H7 (cell line): Measurements from ENCODE around the gene MPPE1. TPM values are rescaled to one million over a fixed set of nuclear protein-coding genes. Genes with fewer than 3 reads are reported as not detected.
"Not testable (repeated sequence)": the region's sequence is repeated elsewhere in the genome, so short reads cannot be mapped to it uniquely, and the experiment has no call there.

ENCODE experiments used
- DNase-seq: peaks from one replicate; pipeline ENCODE4 v3.0.0; 2012
- H3K27me3 ChIP-seq: 2 replicates; pipeline ENCODE4 v1.6.0; 2011; ENCODE audit warnings: mild to moderate bottlenecking, low read length; ENCODE audit not compliant: control insufficient read depth, insufficient read depth
- H3K36me3 ChIP-seq: replicated peaks from 2 replicates; pipeline ENCODE4 v1.5.1; 2011; ENCODE audit warnings: low read length; ENCODE audit not compliant: control insufficient read depth, insufficient read depth
- H3K4me3 ChIP-seq: 2 replicates; pipeline ENCODE4 v1.5.1; 2011; ENCODE audit warnings: low read depth, mild to moderate bottlenecking, control low read depth, low read length, moderate library complexity; ENCODE audit not compliant: insufficient read depth
- total RNA-seq: library from RNA; depleted of rRNA; stranded (reverse); fragments of >200 nt; shearing (Covaris generic); gene quantifications from 2 replicates; pipeline ENCODE4 v1.2.3, GENCODE V29; 2014

The MPPE1 gene
- total RNA-seq, 1 experiment from 2014 or later: 11.4 TPM

DNA sequence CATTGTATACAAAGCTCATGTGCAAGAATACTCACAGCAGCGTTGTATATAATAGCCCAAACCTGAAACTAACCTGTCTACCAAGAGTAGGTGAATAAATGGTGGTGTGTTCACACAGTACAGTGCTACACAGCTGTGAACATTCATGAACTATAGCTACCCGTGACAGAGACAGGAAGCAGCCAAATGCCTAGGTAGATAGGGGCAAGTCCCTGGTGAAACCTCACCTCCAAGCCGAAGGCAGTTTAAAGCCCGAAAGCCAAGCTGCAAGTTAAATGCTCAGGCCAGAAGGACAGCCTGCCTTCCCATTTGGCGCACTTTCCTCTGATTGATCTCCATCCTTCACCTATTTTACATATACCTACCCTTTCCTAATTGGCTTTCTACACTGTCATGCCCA, 36.7 kb upstream of the MPPE1 start:
- Histone ChIP-seq H3K4me3 (no peak overlapping the region), H3K27me3 (no peaks in the 10 kb centered on the region), H3K36me3 (no peaks in the 10 kb centered on the region)
- DNase-seq: no peak

DNA sequence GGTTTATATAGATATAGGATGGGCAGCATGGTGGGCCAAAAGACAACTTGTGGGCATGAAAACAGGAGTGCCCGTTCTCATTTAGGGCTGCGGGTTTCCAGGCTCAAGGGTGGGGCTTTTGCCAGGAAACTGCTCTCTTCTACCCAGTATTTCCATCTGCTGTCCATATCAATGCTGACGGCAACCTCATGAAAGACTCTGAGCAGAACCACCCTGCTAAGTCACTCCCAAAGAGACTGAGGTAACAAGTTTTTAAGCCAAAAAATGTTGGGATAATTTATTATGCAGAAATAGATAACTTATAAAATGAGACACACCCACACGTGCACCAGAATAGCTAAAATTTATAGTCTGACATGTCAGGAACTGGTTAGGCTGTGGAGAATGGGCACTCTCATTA, 36.1 kb upstream of the MPPE1 start:
- no peaks in the 10 kb centered on the region for H3K27me3 ChIP-seq
- DNase-seq: no peak
- H3K36me3 ChIP-seq: no peaks in the 10 kb centered on the region
- H3K4me3 ChIP-seq: no peak overlapping the region

DNA sequence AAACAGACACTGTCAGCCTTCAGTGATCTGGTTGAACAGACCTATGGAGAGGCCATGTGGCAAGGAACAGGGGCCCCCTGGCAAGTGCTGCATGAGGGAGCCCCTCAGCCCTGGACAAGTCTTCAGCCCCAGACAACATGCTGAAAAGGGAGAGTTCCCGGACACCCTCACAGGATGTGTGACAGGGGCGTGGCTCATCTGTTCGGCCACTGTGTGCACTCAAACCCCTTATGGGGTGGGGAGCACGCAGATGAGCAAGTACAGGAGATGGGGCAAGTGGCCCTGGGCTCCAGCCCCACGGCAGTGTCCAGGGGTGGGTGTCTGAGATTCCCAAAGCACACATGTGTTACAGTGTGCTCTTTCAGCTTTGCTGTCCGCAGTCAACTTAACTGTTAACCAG, 35.4 kb upstream of the MPPE1 start:
- Histone ChIP-seq H3K36me3 (no peaks in the 10 kb centered on the region), H3K4me3 (no peak overlapping the region), H3K27me3 (no peaks in the 10 kb centered on the region)
- DNase-seq: no peak

DNA sequence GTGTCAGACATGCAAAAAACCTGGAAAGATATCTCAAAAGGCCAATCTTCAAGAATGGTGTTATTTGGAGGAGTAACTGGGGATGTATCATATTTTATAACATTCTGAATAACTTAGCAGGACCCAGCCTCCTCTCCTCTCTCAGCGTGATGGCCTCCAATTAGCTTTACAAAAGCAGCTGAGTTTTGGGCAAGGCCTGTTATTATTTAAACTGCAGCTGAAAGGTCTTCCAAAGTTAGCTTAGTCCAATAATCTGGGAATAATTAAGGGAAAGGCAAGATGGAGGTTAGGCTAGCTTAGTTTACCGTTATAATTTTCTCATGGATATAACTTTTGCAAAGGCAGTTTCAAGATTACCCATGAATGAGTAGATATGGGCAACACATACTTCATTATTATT, 32.8 kb upstream of the MPPE1 start:
- Histone ChIP-seq H3K27me3 (no peaks in the 10 kb centered on the region), H3K4me3 (no peak overlapping the region), H3K36me3 (no peaks in the 10 kb centered on the region)
- no peak for DNase-seq

DNA sequence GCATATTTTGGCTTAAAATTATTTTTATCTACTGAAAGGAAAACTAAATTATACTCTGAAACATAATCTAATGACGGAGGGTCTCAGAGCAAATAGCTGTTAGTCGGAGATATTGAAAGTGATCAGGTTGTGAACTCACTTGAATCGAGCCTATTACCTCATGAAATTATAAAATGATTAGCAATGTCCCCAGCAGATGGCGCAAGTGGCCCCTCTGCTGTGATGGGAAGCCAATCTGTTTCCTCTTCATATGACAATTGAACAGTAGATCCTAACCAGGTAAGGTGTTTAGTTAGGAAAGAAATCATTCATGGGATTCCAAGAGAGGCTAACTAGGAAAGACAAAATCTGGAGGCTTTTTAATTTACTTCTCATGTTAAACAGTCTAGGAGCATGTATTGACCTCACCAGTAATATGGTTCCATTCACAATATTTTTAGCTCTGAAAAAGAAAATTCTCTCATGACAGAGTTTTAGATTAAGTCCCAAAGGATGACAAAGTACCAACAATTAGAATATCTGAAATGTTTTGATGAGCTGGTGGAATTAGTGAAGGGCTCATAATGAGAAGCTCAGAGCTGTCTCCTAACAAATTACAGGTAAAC, 29.9 kb upstream of the MPPE1 start:
- H3K27me3 ChIP-seq: no peaks in the 10 kb centered on the region
- DNase-seq: peak; percentile 82

DNA sequence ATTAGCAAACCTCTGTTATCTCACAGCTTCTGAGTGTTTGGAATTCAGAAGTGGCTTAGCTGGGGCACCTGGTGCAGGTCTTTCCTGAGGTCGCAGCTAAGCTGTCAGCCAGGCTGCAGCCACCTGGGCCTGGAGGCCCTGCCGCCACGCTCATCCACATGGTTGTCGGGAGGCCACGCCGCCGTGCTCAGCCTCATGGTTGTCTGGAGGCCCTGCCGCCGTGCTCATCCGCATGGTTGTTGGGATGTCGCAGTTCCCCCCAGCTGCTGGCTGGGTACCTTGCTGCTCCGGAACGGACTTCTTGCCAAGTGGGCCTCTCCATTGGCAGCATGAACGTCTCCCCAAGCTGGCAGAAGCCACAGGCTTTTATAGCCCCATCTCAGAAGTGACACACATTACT, 24.3 kb upstream of the MPPE1 start:
- H3K27me3 ChIP-seq: no peaks in the 10 kb centered on the region
- H3K36me3 ChIP-seq: no peaks in the 10 kb centered on the region
- H3K4me3 ChIP-seq: no peak overlapping the region
- no peak for DNase-seq

More for the DNA sequence above, 29.9 kb upstream of the MPPE1 start:
- Histone ChIP-seq H3K36me3 (no peaks in the 10 kb centered on the region), H3K4me3 (no peak overlapping the region)

DNA sequence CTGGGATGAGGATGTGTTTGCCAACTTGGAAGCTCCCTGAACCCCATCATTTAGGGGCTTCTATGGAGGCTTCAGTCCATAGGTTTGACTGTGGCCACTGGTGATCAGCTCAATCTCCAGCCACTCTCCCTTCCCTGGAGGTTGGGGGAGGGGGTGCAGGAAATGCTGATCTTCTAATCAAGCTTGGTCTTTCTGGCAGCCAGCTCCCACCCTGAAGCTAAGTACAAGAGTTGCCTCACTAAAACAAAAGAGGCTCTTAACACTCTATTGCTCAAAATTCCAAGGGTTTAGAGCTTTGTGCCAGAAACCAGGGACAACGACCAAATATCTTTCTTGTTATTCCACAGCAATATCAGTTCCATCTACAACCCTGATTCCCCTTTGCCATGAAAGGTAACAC, 19.4 kb upstream of the MPPE1 start:
- DNase-seq: no peak
- no peaks in the 10 kb centered on the region for H3K27me3 ChIP-seq
- no peaks in the 10 kb centered on the region for H3K36me3 ChIP-seq
- no peak overlapping the region for H3K4me3 ChIP-seq

DNA sequence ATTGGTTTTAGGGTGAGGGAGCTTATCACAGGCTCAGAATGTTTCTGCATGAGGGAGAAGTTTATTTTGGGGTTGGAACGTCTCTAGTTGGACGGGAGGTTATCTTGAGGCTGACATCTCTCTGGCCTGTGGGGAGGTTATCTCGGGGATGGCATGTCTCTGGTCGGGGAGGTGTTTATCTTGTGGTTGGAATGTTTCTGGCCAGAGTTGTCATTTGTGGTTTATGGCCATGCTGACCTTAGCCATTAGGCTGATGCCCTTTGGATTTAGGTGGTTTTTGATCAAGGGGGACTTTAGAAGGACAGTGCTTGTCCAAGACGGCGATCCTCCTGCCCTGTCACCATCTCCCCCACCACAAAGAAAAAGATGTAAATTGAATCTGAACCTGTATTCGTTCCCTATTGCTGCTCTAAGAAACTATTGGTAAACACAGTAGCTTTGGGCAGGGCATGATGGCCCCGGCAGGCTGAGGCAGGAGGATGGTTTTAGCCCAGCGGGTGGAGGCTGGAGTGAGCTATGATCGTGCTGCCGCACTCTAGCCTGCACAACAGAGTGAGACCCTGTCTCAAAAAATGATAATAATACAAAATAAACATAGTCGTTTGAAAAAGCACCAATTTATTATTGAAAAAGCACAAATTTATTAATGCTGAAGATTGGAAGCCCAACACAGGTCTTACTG, 17.8 kb upstream of the MPPE1 start:
- DNase-seq: no peak
- no peaks in the 10 kb centered on the region for H3K36me3 ChIP-seq
- no peak overlapping the region for H3K4me3 ChIP-seq
- no peaks in the 10 kb centered on the region for H3K27me3 ChIP-seq

DNA sequence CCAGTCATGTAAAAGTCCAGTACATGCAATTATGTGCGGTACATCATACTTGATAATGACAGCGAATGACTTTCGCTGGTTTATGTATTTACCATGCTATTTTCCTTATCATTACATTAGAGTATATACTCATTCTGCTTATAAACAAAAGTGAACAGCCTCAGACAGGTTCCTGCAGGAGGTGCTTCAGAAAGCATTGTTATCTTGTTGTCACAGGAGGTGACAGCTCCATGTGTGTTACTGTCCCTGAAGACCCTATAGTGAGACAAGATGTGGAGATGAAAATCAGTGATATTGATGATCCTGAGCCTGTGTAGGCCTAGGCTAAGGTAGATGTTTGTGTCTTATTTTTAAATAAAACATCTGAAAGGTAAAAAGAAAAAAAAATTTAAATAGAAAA, 15.3 kb upstream of the MPPE1 start:
- DNase-seq: no peak
- Histone ChIP-seq H3K27me3 (no peaks in the 10 kb centered on the region), H3K4me3 (no peak overlapping the region), H3K36me3 (no peaks in the 10 kb centered on the region)

DNA sequence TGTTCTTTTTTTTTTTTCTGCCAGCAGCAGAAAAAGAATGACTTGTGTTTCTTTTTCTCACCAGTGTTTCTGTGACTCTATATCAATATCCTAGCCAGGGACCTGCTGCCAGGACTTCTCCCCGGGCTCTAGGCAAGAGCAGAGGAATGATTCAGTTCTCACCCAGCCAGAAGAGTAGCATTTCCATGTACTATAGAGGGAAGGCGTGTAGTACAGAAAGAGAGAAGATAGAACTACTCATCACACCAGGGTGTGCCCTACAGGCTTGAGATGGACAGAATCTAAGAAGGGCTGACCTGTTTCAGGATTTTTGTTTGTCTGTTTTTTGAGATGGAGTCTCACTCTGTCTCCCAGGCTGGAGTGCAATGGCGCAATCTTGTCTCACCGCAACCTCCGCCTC, 11.4 kb upstream of the MPPE1 start:
- not testable (repeated sequence) for H3K27me3 ChIP-seq, DNase-seq, H3K4me3 ChIP-seq, H3K36me3 ChIP-seq

DNA sequence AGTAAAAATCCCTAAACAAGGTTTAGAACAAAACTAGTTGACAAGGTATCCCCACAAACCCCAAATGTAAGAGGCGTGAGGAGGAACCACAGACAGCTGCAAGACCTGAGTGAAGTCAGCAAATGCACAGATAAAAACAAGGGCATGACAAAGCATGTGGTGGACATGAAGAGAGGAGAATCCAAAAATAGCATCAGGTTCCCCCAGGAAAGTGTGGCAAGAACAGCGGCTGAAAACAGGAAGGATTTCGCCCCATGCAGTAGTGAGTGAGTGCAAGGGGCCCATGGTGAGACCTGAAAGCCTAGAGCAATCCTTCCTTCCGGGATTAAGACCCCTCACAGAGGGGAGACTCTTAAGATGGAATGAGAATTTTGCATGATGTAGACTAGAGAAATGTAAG, 8.8 kb upstream of the MPPE1 start:
- H3K27me3 ChIP-seq, DNase-seq, H3K4me3 ChIP-seq, H3K36me3 ChIP-seq: not testable (repeated sequence)

DNA sequence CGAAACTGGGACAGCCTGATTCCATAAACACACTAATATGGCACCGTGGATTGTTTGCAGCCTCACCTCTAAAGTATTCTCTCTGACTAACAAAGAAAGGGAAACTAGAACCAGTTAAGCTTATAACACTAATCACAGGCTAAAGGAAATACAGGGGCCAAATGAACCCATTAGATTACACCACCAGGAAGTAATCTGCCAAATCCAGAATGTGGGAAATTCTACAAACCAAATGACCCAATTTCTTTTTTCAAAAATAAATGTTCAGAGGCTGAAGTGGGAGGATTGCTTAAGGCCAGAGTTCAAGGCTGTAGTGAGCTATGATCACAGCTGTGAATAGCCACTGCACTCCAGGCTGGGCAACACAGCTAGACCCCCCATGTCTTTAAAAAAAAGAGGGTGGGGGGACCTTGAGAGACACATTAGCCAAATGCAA, 1.5 kb upstream of the MPPE1 start:
- DNase-seq: no peak
- H3K36me3 ChIP-seq: no peaks in the 10 kb centered on the region
- peaks cover 2% of the 10 kb centered on the region; the same call in 1 of the 2 replicates for H3K27me3 ChIP-seq
- H3K4me3 ChIP-seq: no peak overlapping the region

DNA sequence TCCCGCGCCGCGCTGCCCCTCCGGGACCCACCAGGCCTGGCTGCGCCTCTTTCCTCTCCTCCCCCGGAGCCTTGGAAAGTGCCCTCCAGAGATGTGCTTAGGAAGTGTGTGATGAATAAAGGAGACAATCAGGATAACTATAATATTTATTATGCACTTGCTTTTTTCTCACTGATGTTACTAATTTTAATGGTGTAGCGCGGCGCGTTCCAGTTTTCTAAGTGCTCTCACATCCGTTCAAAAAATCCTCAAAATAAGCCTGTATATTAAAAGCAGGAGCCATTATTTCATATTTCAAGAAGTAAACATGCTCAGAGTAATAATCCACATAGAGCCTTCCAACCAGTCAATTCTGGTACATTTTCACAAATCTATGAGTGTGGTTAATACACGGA, 941 bp upstream of the MPPE1 start:
- DNase-seq: no peak
- Histone ChIP-seq H3K4me3 (peak overlapping the region; percentile 80), H3K27me3 (peaks cover 2% of the 10 kb centered on the region; the same call in 1 of the 2 replicates), H3K36me3 (no peaks in the 10 kb centered on the region)

DNA sequence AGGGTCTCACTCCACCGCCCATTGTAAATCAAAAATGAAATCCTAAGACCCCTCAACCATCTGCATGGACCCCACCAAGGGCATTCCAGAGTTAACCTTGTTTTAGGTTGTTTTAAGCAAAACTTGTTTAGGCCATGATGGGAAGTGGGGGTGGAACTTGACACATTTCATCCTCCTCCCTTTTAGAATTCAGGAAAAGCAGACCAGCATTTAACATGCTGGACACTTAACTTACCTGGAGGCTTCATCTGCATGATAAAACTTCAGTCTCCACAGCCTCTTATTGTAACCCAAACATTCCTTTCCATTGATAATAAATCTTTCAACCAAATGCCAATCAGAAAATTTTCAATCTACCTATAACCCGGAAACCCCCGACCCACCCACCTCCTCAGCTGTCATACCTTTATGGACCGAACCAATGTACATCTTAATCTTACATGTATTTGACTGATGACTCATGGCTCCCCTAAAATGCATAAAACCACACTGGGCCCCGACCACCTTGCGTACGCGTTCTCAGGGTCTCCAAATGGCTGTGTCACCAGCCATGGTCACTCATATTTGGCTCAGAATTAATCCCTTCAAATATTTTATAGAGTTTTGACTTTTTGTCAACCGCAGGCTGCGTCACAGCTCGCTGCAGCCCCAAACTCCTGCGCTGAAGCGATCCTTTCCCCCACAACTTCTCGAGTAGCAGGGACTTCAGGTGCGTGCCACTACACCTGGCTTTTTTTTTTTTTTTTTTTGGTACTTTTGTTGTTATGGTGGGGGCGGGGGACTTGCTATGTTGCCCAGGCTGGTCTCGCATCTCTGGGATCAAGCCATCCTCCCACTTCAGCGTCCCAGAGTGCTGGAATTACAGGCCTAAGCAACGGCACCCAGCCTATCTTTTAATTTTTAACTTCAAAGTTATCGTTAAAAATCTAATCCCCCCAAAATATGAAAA, 917 bp downstream of the MPPE1 start:
- Histone ChIP-seq H3K4me3 (peak overlapping the region; percentile 80), H3K27me3 (peaks cover 2% of the 10 kb centered on the region; the same call in 1 of the 2 replicates), H3K36me3 (no peaks in the 10 kb centered on the region)
- no peak for DNase-seq

DNA sequence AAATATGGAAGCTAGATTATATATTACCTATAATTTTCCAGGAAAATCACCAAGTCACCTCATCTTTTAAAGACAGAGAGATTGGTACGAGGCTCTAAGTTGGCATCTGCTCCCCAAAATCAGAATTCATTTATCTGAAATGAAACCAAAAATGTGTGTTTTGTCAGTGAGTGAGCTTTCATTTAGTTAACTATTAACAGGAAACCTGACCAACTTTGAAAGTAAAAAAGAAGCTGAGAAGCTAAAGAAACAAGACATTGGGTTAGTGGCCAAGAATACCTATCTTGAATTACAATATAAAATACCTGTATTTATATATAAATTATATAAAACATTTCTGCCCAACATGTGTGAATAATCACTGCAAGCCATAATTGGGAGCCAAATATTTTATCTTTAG, 1.9 kb downstream of the MPPE1 start:
- H3K36me3 ChIP-seq: no peaks in the 10 kb centered on the region
- no peak overlapping the region for H3K4me3 ChIP-seq

More for the DNA sequence above, 1.9 kb downstream of the MPPE1 start:
- no peak for DNase-seq
- peaks cover 2% of the 10 kb centered on the region; the same call in 1 of the 2 replicates for H3K27me3 ChIP-seq
